HepG2 (cell line): Measurements from ENCODE around the gene SIN3A. TPM values are rescaled to one million over a fixed set of nuclear protein-coding genes. Genes with fewer than 3 reads are reported as not detected.

Source experiments
- BCL6 ChIP-seq: IDR thresholded peaks from 2 replicates; pipeline ENCODE4 v1.6.1; 2016; ENCODE audit warnings: missing genetic modification reagents, missing compliant biosample characterization
- CEBPB ChIP-seq: IDR thresholded peaks from 2 replicates; pipeline ENCODE4 v1.6.1; 2011; ENCODE audit warnings: low read depth, low read length, improper control_type of control experiment, borderline replicate concordance
- HNF4A ChIP-seq: sonication (generic); formaldehyde crosslinking; IDR thresholded peaks from 2 replicates; pipeline ENCODE4 v1.4.0; 2020; ENCODE audit warnings: missing genetic modification reagents
- PATZ1 ChIP-seq: sonication (generic); formaldehyde crosslinking; IDR thresholded peaks from 2 replicates; pipeline ENCODE4 v1.4.0; 2020; ENCODE audit warnings: missing genetic modification reagents
- PAXIP1 ChIP-seq: sonication (generic); formaldehyde crosslinking; conservative IDR thresholded peaks from 2 replicates; pipeline ENCODE4 v1.4.0; 2020; ENCODE audit warnings: mild to moderate bottlenecking, missing genetic modification reagents, moderate library complexity
- RBAK ChIP-seq: sonication (generic); formaldehyde crosslinking; IDR thresholded peaks from 2 replicates; pipeline ENCODE4 v1.5.1; 2020; ENCODE audit warnings: mild to moderate bottlenecking, missing genetic modification reagents
- TEF ChIP-seq: sonication (generic); formaldehyde crosslinking; IDR thresholded peaks from 2 replicates; pipeline ENCODE4 v1.5.0; 2020; ENCODE audit warnings: missing genetic modification reagents
- ZMYM3 ChIP-seq: sonication (generic); formaldehyde crosslinking; IDR thresholded peaks from 2 replicates; pipeline ENCODE4 v1.5.1; 2020; ENCODE audit warnings: mild to moderate bottlenecking, missing genetic modification reagents
- ZNF121 ChIP-seq: sonication (generic); formaldehyde crosslinking; IDR thresholded peaks from 2 replicates; pipeline ENCODE4 v1.5.0; 2020; ENCODE audit warnings: mild to moderate bottlenecking, missing genetic modification reagents
- ZNF33A ChIP-seq: sonication (generic); formaldehyde crosslinking; IDR thresholded peaks from 2 replicates; pipeline ENCODE4 v1.5.1; 2020; ENCODE audit warnings: missing genetic modification reagents, mild to moderate bottlenecking, moderate library complexity, borderline replicate concordance
- ZNF468 ChIP-seq: sonication (generic); formaldehyde crosslinking; IDR thresholded peaks from 2 replicates; pipeline ENCODE4 v1.8.0; 2022; ENCODE audit warnings: mild to moderate bottlenecking, moderate library complexity, missing genetic modification reagents
- ZNF550 ChIP-seq: sonication (generic); formaldehyde crosslinking; IDR thresholded peaks from 2 replicates; pipeline ENCODE4 v1.4.0; 2020; ENCODE audit warnings: mild to moderate bottlenecking, missing genetic modification reagents, borderline replicate concordance
- ZNF687 ChIP-seq: sonication (generic); formaldehyde crosslinking; IDR thresholded peaks from 2 replicates; pipeline ENCODE4 v1.5.1; 2020; ENCODE audit warnings: mild to moderate bottlenecking, missing genetic modification reagents, moderate library complexity
- ZNF768 ChIP-seq: sonication (generic); formaldehyde crosslinking; IDR thresholded peaks from 2 replicates; pipeline ENCODE4 v1.4.0; 2020; ENCODE audit warnings: missing genetic modification reagents
- polyA plus RNA-seq, 8 experiments: library from polyadenylated mRNA; depleted of rRNA in 3 of 8; stranded (reverse) in 7 of 8; unstranded in 1 of 8; fragments of >200 nt; fragmentation: Illumina TruSeq in 4 of 8; extraction: Trizol in 4 of 8; gene quantifications; 2 replicates each; pipeline versions ENCODE4 v1.2.1 to v1.2.3, GENCODE V29; 2011 to 2016; ENCODE audit warnings: low read depth in 4 of 8, missing spikeins in 1 of 8, mixed read lengths in 1 of 8; ENCODE audit not compliant: insufficient read depth in 1 of 8
- total RNA-seq, 5 experiments: library from RNA; depleted of rRNA; stranded (reverse); fragments of >200 nt; fragmentation: Illumina TruSeq; extraction: Trizol; gene quantifications; 2 replicates each; pipeline ENCODE4 v1.2.3, GENCODE V29; 2016; ENCODE audit warnings: low read depth in 1 of 5
- TF ChIP-seq, protein P1 (sequence below): sonication (generic); formaldehyde crosslinking; IDR thresholded peaks from 2 replicates; pipeline ENCODE4 v1.4.0; 2020; ENCODE audit warnings: missing genetic modification reagents

Gene SIN3A
- total and polyA plus RNA-seq, 2 of the 13 experiments (the other 11 are each of a cell fraction or from before 2014, with no cell fraction given): 16.1 to 28.1 TPM

GRCh38 chr15:75369897-75370581 is 81.5 kb downstream of the SIN3A start (continued):
- TF ChIP-seq ZNF550 (CRISPR knock-in tag) (no peak), ZNF687 (CRISPR knock-in tag) (peak; percentile 42), CEBPB (peak; percentile 85), ZNF33A (CRISPR knock-in tag) (0 out of 2 replicates have a peak, but pooled peaks have one; percentile 47), ZNF768 (CRISPR knock-in tag) (peak; percentile 71; the same call in 1 of the 2 replicates), PATZ1 (CRISPR knock-in tag) (peak; percentile 15; the same call in 1 of the 2 replicates), PAXIP1 (CRISPR knock-in tag) (peak; percentile 44; the same call in 1 of the 2 replicates), BCL6 (CRISPR knock-in tag) (peak; percentile 36; the same call in 1 of the 2 replicates), TEF (0 out of 2 replicates have a peak, but pooled peaks have one; percentile 43), ZMYM3 (CRISPR knock-in tag) (peak; percentile 86), RBAK (CRISPR knock-in tag) (no peak), ZNF121 (CRISPR knock-in tag) (peak; percentile 98), ZNF468 (no peak), HNF4A (peak; percentile 52; the same call in 1 of the 2 replicates)
- TF ChIP-seq, protein P1, sequence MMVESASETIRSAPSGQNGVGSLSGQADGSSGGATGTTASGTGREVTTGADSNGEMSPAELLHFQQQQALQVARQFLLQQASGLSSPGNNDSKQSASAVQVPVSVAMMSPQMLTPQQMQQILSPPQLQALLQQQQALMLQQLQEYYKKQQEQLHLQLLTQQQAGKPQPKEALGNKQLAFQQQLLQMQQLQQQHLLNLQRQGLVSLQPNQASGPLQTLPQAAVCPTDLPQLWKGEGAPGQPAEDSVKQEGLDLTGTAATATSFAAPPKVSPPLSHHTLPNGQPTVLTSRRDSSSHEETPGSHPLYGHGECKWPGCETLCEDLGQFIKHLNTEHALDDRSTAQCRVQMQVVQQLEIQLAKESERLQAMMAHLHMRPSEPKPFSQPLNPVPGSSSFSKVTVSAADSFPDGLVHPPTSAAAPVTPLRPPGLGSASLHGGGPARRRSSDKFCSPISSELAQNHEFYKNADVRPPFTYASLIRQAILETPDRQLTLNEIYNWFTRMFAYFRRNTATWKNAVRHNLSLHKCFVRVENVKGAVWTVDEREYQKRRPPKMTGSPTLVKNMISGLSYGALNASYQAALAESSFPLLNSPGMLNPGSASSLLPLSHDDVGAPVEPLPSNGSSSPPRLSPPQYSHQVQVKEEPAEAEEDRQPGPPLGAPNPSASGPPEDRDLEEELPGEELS: peak; percentile 35; the same call in 1 of the 2 replicates
